H1 (cell line): ENCODE data around the gene LRRC4C.

ENCODE experiments used
- ASH2L ChIP-seq: fragments of 200-600, 300-600 bp; sonication (generic); IDR thresholded peaks from one replicate; pipeline ENCODE4 v1.7.1; 2017; ENCODE audit warnings: low read length
- BCL11A ChIP-seq, 2 experiments: IDR thresholded peaks; one replicate each; pipeline ENCODE4 v1.6.1; 2011; ENCODE audit warnings: low read depth in 2 of 2, low read length in 2 of 2, mild to moderate bottlenecking in 2 of 2
- CTCF ChIP-seq, 3 experiments: IDR thresholded peaks; 1 replicate in 2 of 3; 2 replicates in 1 of 3; pipeline versions ENCODE4 v1.5.1 to v1.6.1; 2011; ENCODE audit warnings: low read length in 3 of 3, mild to moderate bottlenecking in 3 of 3, inconsistent platforms in 2 of 3, low read depth in 1 of 3, moderate library complexity in 1 of 3; ENCODE audit not compliant: insufficient read depth in 1 of 3; ENCODE audit errors: control extremely low read depth in 1 of 3
- JUN ChIP-seq: IDR thresholded peaks from 2 replicates; pipeline ENCODE4 v1.6.1; 2011; ENCODE audit warnings: low read depth, mild to moderate bottlenecking, improper control_type of control experiment, low read length
- JUND ChIP-seq: IDR thresholded peaks from 2 replicates; pipeline ENCODE4 v1.6.1; 2011; ENCODE audit warnings: mild to moderate bottlenecking, improper control_type of control experiment, low read length
- KDM1A ChIP-seq: fragments of 200-600, 300-600 bp; sonication (generic); IDR thresholded peaks from 2 replicates; pipeline ENCODE4 v1.7.1; 2016; ENCODE audit warnings: mild to moderate bottlenecking, low read length, borderline replicate concordance
- POLR2A ChIP-seq, 2 experiments: IDR thresholded peaks; 1 replicate in 1 of 2; 2 replicates in 1 of 2; pipeline ENCODE4 v1.6.1; 2011; ENCODE audit warnings: low read depth in 2 of 2, low read length in 2 of 2, mild to moderate bottlenecking in 2 of 2; ENCODE audit errors: control extremely low read depth in 1 of 2
- POLR2AphosphoS5 ChIP-seq: IDR thresholded peaks from 2 replicates; pipeline ENCODE4 v1.6.1; 2011; ENCODE audit warnings: low read depth, low read length
- SIN3A ChIP-seq, 2 experiments: IDR thresholded peaks in 1 of 2; conservative IDR thresholded peaks in 1 of 2; 2 replicates each; pipeline ENCODE4 v1.6.1; 2011 to 2012; ENCODE audit warnings: low read length in 2 of 2, improper control_type of control experiment in 1 of 2, low read depth in 1 of 2, mild to moderate bottlenecking in 1 of 2
- SIX5 ChIP-seq: IDR thresholded peaks from 2 replicates; pipeline ENCODE4 v1.6.1; 2011; ENCODE audit warnings: mild to moderate bottlenecking, low read depth, low read length
- TCF12 ChIP-seq: IDR thresholded peaks from 2 replicates; pipeline ENCODE4 v1.6.1; 2011; ENCODE audit warnings: low read depth, mild to moderate bottlenecking, low read length
- USF2 ChIP-seq: IDR thresholded peaks from 2 replicates; pipeline ENCODE4 v1.6.1; 2011; ENCODE audit warnings: low read length, improper control_type of control experiment

GRCh38 chr11:40314327-40314726 lies 1145.1 kb downstream of the LRRC4C start:
- TF ChIP-seq CTCF (IDR thresholded peaks at IDR 0.05; ENCODE audit: control extremely low read depth in 1 of 3, insufficient read depth in 1 of 3, low read depth in 1 of 3, low read length in 3 of 3) (no peak), POLR2AphosphoS5 (no peak), POLR2A (IDR thresholded peaks at IDR 0.05; ENCODE audit: control extremely low read depth in 1 of 2, low read depth in 2 of 2, low read length in 2 of 2) (no peak), BCL11A (IDR thresholded peaks at IDR 0.05; ENCODE audit: low read depth in 2 of 2, low read length in 2 of 2) (no peak), SIN3A (conservative IDR thresholded peaks at IDR 0.05 in 1 of 2, IDR thresholded peaks at IDR 0.05 in 1 of 2; ENCODE audit: low read depth in 1 of 2, low read length in 2 of 2) (no peak), JUND (no peak), ASH2L (no peak), TCF12 (no peak), SIX5 (no peak), JUN (no peak), KDM1A (no peak), USF2 (no peak)
